ENCODE data around the gene INO80D.

The INO80D gene

DNA sequence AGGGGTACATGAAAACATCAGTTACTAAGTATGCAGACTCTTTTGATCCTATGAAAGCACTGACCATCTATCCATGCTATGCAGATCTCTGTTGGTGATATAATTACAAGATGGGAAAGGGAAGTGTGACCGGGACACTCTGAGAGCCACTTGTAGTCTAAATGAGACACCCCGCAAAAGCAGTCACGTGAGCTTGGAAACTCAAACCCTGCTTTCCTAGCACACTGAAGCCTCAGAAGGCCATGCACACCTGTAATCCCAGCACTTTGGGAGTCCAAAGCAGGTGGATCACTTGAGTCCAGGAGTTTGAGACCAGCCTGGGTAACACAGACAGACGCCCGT is 137.5 kb downstream of the INO80D start:
- no peak overlapping the region for H3K4me3 ChIP-seq (ENCODE audit: low read length)
- TF ChIP-seq, protein P1, sequence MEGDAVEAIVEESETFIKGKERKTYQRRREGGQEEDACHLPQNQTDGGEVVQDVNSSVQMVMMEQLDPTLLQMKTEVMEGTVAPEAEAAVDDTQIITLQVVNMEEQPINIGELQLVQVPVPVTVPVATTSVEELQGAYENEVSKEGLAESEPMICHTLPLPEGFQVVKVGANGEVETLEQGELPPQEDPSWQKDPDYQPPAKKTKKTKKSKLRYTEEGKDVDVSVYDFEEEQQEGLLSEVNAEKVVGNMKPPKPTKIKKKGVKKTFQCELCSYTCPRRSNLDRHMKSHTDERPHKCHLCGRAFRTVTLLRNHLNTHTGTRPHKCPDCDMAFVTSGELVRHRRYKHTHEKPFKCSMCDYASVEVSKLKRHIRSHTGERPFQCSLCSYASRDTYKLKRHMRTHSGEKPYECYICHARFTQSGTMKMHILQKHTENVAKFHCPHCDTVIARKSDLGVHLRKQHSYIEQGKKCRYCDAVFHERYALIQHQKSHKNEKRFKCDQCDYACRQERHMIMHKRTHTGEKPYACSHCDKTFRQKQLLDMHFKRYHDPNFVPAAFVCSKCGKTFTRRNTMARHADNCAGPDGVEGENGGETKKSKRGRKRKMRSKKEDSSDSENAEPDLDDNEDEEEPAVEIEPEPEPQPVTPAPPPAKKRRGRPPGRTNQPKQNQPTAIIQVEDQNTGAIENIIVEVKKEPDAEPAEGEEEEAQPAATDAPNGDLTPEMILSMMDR (conservative IDR thresholded peaks at IDR 0.05; ENCODE audit: low read length): no peak
- DNase-seq (ENCODE audit: low read depth): no peak

DNA sequence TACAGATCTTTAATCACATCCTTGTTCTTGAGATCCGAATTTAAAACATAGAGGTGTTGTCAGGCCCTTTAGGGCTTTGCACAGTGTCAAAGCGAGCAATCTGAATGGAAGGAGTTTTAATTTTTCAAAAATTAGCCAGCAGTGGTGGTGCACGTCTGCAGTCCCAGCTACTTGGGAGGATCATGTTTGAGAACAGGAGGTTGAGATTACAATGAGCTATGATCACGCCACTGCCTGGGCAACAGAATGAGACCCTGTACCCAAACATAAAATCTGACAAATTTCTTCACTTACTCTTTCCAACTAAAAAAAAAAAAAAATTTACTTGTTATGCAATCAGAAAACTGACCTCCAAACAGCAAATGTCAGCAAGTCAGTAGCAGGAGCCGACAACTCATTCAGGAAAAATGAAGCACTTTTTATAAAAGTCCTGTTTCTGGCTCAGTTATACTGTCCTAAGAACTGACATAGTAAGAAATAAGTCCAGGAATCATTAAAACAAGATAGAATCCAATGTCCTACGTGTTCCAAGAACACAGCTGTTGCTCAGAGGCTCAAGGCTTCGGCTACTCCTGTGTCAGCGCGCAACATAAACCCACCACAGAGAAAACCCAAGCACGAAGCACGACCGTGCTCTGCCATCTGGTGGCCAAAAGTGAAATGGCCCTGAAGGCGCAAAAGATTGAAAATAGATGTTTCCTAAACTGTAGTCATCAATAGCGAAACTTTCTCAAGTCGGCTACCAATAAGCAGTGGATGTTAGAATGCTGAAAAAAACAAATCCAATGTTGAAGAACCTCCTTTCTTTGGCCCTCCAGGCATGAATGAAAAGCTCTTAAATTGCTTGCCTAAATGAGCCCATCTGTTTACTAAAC is 138.1 kb downstream of the INO80D start:
- peak; percentile 78 for DNase-seq (ENCODE audit: low read depth)
- TF ChIP-seq, protein P1 (conservative IDR thresholded peaks at IDR 0.05; ENCODE audit: low read length): peak; percentile 98
- peak overlapping the region; percentile 32 for H3K4me3 ChIP-seq (ENCODE audit: low read length)

GRCh38 chr2:205946226-205946625 is 139.7 kb downstream of the INO80D start:
- DNase-seq (ENCODE audit: low read depth): no peak
- TF ChIP-seq, protein P1 (conservative IDR thresholded peaks at IDR 0.05; ENCODE audit: low read length): no peak
- no peak overlapping the region for H3K4me3 ChIP-seq (ENCODE audit: low read length)
